ENCODE measurements around the gene ANKRD2.

GRCh38 chr10:97567891-97568290, 4.7 kb upstream of the ANKRD2 start:
- no peak for TF ChIP-seq POLR2A (IDR thresholded peaks at IDR 0.05)
- no peak for TF ChIP-seq CTCF (IDR thresholded peaks at IDR 0.05)
- TF ChIP-seq POLR2AphosphoS5 (IDR thresholded peaks at IDR 0.05) = no peak
- TF ChIP-seq EP300 (IDR thresholded peaks at IDR 0.05) = no peak
